Transverse colon (tissue), 3 donors: ENCODE data around the gene ADAMTS8.

Experiments used
- POLR2A ChIP-seq: fragments of 450-650 bp; IDR thresholded peaks from one replicate; pipeline ENCODE4 v1.6.1; 2016; ENCODE audit warnings: antibody characterized with exemption, mild to moderate bottlenecking, moderate library complexity
- TF ChIP-seq, protein P1 (sequence below), 5 experiments: fragments of 200-600 bp in 3 of 5; fragments of 450-650 bp in 2 of 5; sonication (generic) in 3 of 5; IDR thresholded peaks; 1 replicate in 2 of 5; 2 replicates in 3 of 5; pipeline ENCODE4 v1.5.1; 2016 to 2017; ENCODE audit warnings: antibody characterized with exemption in 5 of 5, inconsistent platforms in 3 of 5, mild to moderate bottlenecking in 2 of 5, moderate library complexity in 1 of 5

DNA sequence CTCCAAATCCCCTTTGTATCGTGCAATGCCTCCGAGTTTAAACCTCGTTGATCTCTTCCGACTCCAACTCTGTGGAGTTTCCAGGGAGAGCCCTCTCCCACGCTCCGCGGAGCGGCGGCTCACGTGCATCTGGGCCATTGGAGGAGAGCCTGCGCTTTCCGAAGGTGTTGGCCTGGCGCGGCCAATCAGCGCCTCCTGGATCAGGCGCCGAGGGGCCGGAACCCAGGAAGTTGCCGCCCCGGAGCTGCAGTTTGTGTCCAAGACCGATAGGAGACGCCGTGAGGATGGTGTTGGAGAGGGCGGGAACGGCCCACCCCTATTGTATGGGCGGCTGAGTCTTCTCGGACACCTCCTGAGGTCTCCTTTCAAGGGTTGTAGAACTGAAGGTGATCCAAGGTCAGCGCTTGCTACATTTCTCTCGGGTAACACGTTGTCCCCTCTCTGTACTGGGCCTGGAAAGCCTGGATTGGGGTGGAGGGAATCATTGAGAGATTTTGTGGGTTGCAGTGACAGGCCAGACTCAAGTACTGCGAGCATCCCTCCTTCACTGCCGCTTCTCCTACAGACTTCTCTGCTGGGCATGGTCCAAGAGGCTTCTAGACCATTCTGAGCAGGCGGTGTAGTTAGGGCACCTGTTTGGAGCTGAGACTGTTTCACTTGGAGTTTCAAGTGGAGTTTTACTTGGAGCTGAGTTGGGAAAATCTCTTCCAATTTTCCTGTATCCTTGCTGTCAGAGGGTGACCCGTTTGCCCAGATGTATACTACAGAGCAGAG lies 21.8 kb upstream of the ADAMTS8 start:
- TF ChIP-seq, protein P1, sequence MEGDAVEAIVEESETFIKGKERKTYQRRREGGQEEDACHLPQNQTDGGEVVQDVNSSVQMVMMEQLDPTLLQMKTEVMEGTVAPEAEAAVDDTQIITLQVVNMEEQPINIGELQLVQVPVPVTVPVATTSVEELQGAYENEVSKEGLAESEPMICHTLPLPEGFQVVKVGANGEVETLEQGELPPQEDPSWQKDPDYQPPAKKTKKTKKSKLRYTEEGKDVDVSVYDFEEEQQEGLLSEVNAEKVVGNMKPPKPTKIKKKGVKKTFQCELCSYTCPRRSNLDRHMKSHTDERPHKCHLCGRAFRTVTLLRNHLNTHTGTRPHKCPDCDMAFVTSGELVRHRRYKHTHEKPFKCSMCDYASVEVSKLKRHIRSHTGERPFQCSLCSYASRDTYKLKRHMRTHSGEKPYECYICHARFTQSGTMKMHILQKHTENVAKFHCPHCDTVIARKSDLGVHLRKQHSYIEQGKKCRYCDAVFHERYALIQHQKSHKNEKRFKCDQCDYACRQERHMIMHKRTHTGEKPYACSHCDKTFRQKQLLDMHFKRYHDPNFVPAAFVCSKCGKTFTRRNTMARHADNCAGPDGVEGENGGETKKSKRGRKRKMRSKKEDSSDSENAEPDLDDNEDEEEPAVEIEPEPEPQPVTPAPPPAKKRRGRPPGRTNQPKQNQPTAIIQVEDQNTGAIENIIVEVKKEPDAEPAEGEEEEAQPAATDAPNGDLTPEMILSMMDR (IDR thresholded peaks at IDR 0.05) = peak; percentile 26 to 68 (median 48)
- peak; percentile 20 for TF ChIP-seq POLR2A
